Gastrocnemius medialis (tissue), 4 donors: Measurements from ENCODE around the gene PDE9A. TPM values are rescaled to one million over a fixed set of nuclear protein-coding genes. Genes with fewer than 3 reads are reported as not detected.
A peak's percentile ranks its signal among the peaks of the same experiment; 100 is the strongest.

Experiments
- ATAC-seq, 2 donors: fragments of 150-250 bp; one replicate each; pipeline ENCODE4 v1.9.1; 2016
- DNase-seq, 2 donors: peaks; one replicate each; pipeline ENCODE4 v3.0.0-alpha.2; 2019
- H3K27ac ChIP-seq, 4 donors: fragments of 200-600 bp; sonication (generic); 1 replicate in 1 of 4; 2 replicates in 3 of 4; pipeline ENCODE4 v1.5.1; 2016 to 2018; ENCODE audit warnings: mild to moderate bottlenecking in 2 of 4, moderate library complexity in 1 of 4
- H3K27me3 ChIP-seq, 3 donors: fragments of 200-600 bp; sonication (generic) in 2 of 3; 1 replicate in 1 of 3; 2 replicates in 2 of 3; pipeline versions ENCODE4 v1.5.1 to v1.6.0; 2016 to 2019; ENCODE audit warnings: mild to moderate bottlenecking in 1 of 3, moderate library complexity in 1 of 3
- H3K36me3 ChIP-seq, 2 donors: fragments of 200-600 bp; sonication (generic) in 1 of 2; one replicate each; pipeline ENCODE4 v1.5.1; 2017 to 2018
- H3K4me1 ChIP-seq, 2 donors: fragments of 200-600 bp; sonication (generic) in 1 of 2; one replicate each; pipeline ENCODE4 v1.5.1; 2016 to 2017; ENCODE audit warnings: mild to moderate bottlenecking in 2 of 2
- H3K4me3 ChIP-seq, 4 donors: fragments of 200-600 bp; sonication (generic) in 3 of 4; 1 replicate in 1 of 4; 2 replicates in 3 of 4; pipeline ENCODE4 v1.5.1; 2016 to 2019; ENCODE audit warnings: mild to moderate bottlenecking in 2 of 4
- H3K9me3 ChIP-seq, 3 donors: fragments of 200-600 bp; sonication (generic) in 2 of 3; 1 replicate in 1 of 3; 2 replicates in 2 of 3; pipeline ENCODE4 v1.5.1; 2016 to 2019
- CTCF ChIP-seq, 5 experiments: fragments of 450-650 bp in 3 of 5; fragments of 200-600 bp in 2 of 5; sonication (generic) in 2 of 5; IDR thresholded peaks in 4 of 5; conservative IDR thresholded peaks in 1 of 5; 1 replicate in 4 of 5; 2 replicates in 1 of 5; pipeline ENCODE4 v1.5.1; 2016 to 2019; ENCODE audit warnings: antibody characterized with exemption in 5 of 5, mild to moderate bottlenecking in 3 of 5, moderate library complexity in 3 of 5
- POLR2A ChIP-seq, 2 donors: fragments of 450-650 bp; IDR thresholded peaks; one replicate each; pipeline ENCODE4 v1.6.1; 2017; ENCODE audit warnings: antibody characterized with exemption in 2 of 2, mild to moderate bottlenecking in 2 of 2, moderate library complexity in 2 of 2
- in situ Hi-C, 4 donors: fragments of 200-750 bp; cut with MboI; loops; one replicate each; pipeline versions ENCODE4 v1.15.0 to v1.8.0; 2017; ENCODE audit warnings: low sequenced_read_pairs in 4 of 4
- intact Hi-C: fragments of 100-400 bp; cut with DNase I; formaldehyde crosslinking; loops from one replicate; pipeline ENCODE4 v1.15.1; 2023; ENCODE audit warnings: low total_unique reads
- total RNA-seq, 4 donors: library from RNA; depleted of rRNA; stranded (reverse); fragments of >200 nt; gene quantifications; one replicate each; pipeline versions ENCODE4 v1.1.0 to v1.2.3, GENCODE V29; 2016

PDE9A gene
- total RNA-seq = 1 to 10 TPM; 1.4 to 4.5 (median 1.8) TPM

DNA sequence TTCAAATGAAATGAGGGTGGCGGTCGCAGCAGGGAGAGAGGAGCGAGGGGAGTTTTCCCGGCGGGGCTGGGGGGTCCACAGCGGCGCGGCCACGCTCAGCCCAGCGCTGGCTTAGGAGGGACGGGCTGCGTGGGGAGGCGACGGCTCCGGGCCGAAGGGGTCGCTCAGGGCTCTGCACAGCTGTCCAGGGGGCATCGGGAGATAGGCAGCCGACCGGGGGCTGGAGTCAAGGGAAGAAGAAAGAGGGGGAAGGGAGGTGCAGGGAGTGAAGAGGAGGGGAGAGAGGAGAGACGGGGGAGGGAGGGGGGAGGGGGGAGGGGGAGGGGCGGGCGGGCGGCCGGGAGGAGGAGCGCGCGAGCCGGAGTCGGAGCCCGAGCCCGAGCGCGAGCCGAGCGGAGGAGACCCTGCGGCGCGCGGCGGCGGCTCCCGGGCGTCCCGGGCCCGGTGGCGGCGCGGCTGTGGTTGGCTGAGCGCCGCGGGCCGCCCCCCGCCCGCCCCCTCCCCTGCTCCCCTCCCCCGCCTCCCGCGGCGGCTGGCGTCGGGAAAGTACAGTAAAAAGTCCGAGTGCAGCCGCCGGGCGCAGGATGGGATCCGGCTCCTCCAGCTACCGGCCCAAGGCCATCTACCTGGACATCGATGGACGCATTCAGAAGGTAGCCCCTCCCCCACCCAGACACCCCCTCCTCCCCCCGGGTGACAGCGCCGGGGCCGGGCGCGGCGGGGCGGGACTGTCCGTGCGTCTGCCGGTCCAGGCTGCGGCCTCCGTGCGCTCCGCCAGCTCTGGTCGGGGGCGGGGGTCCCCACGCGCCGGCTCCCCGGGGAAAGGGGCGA is at the start of gene PDE9A:
Gene PDE9A, plus strand, starts transcription at position 391 of the 831 bp plus-strand sequence. Its CDS starts 194 bp downstream, at position 585.
- in situ Hi-C loops = no loop called here
- no peaks in the 10 kb centered on the region for H3K9me3 ChIP-seq
- H3K4me1 ChIP-seq = peaks cover 6 to 11% of the 10 kb centered on the region in 2 donors
- peaks cover 27 to 41% (median 32%) of the 10 kb centered on the region in 3 donors for H3K27me3 ChIP-seq
- DNase-seq (no peak), ATAC-seq (no peak)
- peak within 1 kb of the TSS in 3 of 4 donors; percentile 67 to 69 (median 68) for H3K27ac ChIP-seq
- intact Hi-C loops = loop anchor here (2.0 kb wide), 1 partner anchor 165 kb away; no protein-coding TSS in a partner anchor
- peak within 1 kb of the TSS; percentile 45 to 73 (median 56) for H3K4me3 ChIP-seq
- no peaks in the 10 kb centered on the region for H3K36me3 ChIP-seq
- TF ChIP-seq CTCF (IDR thresholded peaks at IDR 0.05 in 4 of 5, conservative IDR thresholded peaks at IDR 0.05 in 1 of 5) = no peak
- TF ChIP-seq POLR2A (IDR thresholded peaks at IDR 0.05) = no peak

GRCh38 chr21:42607102-42607501 is 46.3 kb upstream of the PDE9A start:
- no peaks in the 10 kb centered on the region for H3K9me3 ChIP-seq
- H3K4me1 ChIP-seq = no peaks in the 10 kb centered on the region

GRCh38 chr21:42607525-42608102 is 45.8 kb upstream of the PDE9A start:
- Histone ChIP-seq H3K27me3 (peaks cover 0 to 3% (median 0%) of the 10 kb centered on the region in 3 donors), H3K27ac (no peak overlapping the region), H3K4me3 (no peak overlapping the region), H3K9me3 (no peaks in the 10 kb centered on the region), H3K4me1 (no peaks in the 10 kb centered on the region), H3K36me3 (no peaks in the 10 kb centered on the region)
- intact Hi-C loops = no loop called here
- ATAC-seq (no peak), DNase-seq (no peak)
- in situ Hi-C loops = loop anchor here in 1 of 4 donors (25.0 kb wide), 1 partner anchor 205 kb away; no protein-coding TSS in a partner anchor
- TF ChIP-seq CTCF (IDR thresholded peaks at IDR 0.05 in 4 of 5, conservative IDR thresholded peaks at IDR 0.05 in 1 of 5) = no peak

More at GRCh38 chr21:42607102-42607501, 46.3 kb upstream of the PDE9A start:
- intact Hi-C loops (no loop called here), in situ Hi-C loops (loop anchor here in 1 of 4 donors (25.0 kb wide), 1 partner anchor 205 kb away; no protein-coding TSS in a partner anchor)
- no peak for DNase-seq
- TF ChIP-seq CTCF (IDR thresholded peaks at IDR 0.05 in 4 of 5, conservative IDR thresholded peaks at IDR 0.05 in 1 of 5) (no peak), POLR2A (IDR thresholded peaks at IDR 0.05) (no peak)
- no peak for ATAC-seq
- no peak overlapping the region for H3K4me3 ChIP-seq
- no peaks in the 10 kb centered on the region for H3K36me3 ChIP-seq
- peaks cover 0 to 3% (median 0%) of the 10 kb centered on the region in 3 donors for H3K27me3 ChIP-seq
- no peak overlapping the region for H3K27ac ChIP-seq

GRCh38 chr21:42608446-42608845 is 45.0 kb upstream of the PDE9A start:
- ATAC-seq (no peak), DNase-seq (no peak)
- intact Hi-C loops = no loop called here
- Histone ChIP-seq H3K36me3 (no peaks in the 10 kb centered on the region), H3K4me3 (no peak overlapping the region), H3K27ac (no peak overlapping the region), H3K9me3 (no peaks in the 10 kb centered on the region), H3K27me3 (peaks cover 0 to 3% (median 0%) of the 10 kb centered on the region in 3 donors), H3K4me1 (no peaks in the 10 kb centered on the region)
- no peak for TF ChIP-seq CTCF (IDR thresholded peaks at IDR 0.05 in 4 of 5, conservative IDR thresholded peaks at IDR 0.05 in 1 of 5)
- no peak for TF ChIP-seq POLR2A (IDR thresholded peaks at IDR 0.05)
- in situ Hi-C loops = loop anchor here in 1 of 4 donors (25.0 kb wide), 1 partner anchor 204 kb away; no protein-coding TSS in a partner anchor
